PFSK-1 (cell line): Measurements from ENCODE around the gene BCAS3.

Experiments
- FOXP2 ChIP-seq: optimal IDR thresholded peaks from 2 replicates; pipeline ENCODE3; 2011; ENCODE audit warnings: borderline replicate concordance, control low read depth, inconsistent platforms; ENCODE audit not compliant: insufficient read depth; ENCODE audit errors: extremely low read length, extremely low read depth
- POLR2AphosphoS5 ChIP-seq: IDR thresholded peaks from 2 replicates; pipeline ENCODE4 v1.6.1; 2012; ENCODE audit warnings: low read depth, mild to moderate bottlenecking, control low read depth, low read length, moderate library complexity
- REST ChIP-seq, 2 experiments: IDR thresholded peaks; 2 replicates each; pipeline versions ENCODE4 v1.6.1 to v1.8.0; 2011 to 2012; ENCODE audit warnings: low read depth in 2 of 2, low read length in 2 of 2, control low read depth in 1 of 2, inconsistent platforms in 1 of 2, mild to moderate bottlenecking in 1 of 2, moderate library complexity in 1 of 2; ENCODE audit not compliant: insufficient read depth in 1 of 2
- SIN3A ChIP-seq: IDR thresholded peaks from 2 replicates; pipeline ENCODE4 v1.6.1; 2012; ENCODE audit warnings: mild to moderate bottlenecking, low read length, moderate library complexity, borderline replicate concordance; ENCODE audit not compliant: insufficient read depth
- TAF1 ChIP-seq: IDR thresholded peaks from 2 replicates; pipeline ENCODE4 v1.6.1; 2012; ENCODE audit warnings: low read length, control low read depth, borderline replicate concordance; ENCODE audit not compliant: insufficient read depth

BCAS3 gene

GRCh38 chr17:61211236-61211635 is 533.6 kb downstream of the BCAS3 start:
- TF ChIP-seq POLR2AphosphoS5 (no peak), SIN3A (no peak), TAF1 (no peak), REST (IDR thresholded peaks at IDR 0.05; ENCODE audit: insufficient read depth in 1 of 2, low read depth in 2 of 2, low read length in 2 of 2) (no peak), FOXP2 (no peak)

- TF ChIP-seq FOXP2 (no peak), SIN3A (no peak), REST (IDR thresholded peaks at IDR 0.05; ENCODE audit: insufficient read depth in 1 of 2, low read depth in 2 of 2, low read length in 2 of 2) (no peak), TAF1 (no peak), POLR2AphosphoS5 (no peak)
Measured at GRCh38 chr17:61212655-61213054, 535.0 kb downstream of the BCAS3 start.

GRCh38 chr17:61214753-61215152 is 537.1 kb downstream of the BCAS3 start:
- TF ChIP-seq TAF1 (no peak), POLR2AphosphoS5 (no peak), FOXP2 (no peak)

- TF ChIP-seq SIN3A: no peak
- TF ChIP-seq POLR2AphosphoS5: no peak
- TF ChIP-seq REST (IDR thresholded peaks at IDR 0.05; ENCODE audit: insufficient read depth in 1 of 2, low read depth in 2 of 2, low read length in 2 of 2): no peak
- no peak for TF ChIP-seq FOXP2
- TF ChIP-seq TAF1: no peak
Measured at GRCh38 chr17:61216066-61216465, 538.4 kb downstream of the BCAS3 start.

GRCh38 chr17:61217878-61218437 is 540.3 kb downstream of the BCAS3 start:
- TF ChIP-seq REST (IDR thresholded peaks at IDR 0.05; ENCODE audit: insufficient read depth in 1 of 2, low read depth in 2 of 2, low read length in 2 of 2) (no peak), FOXP2 (no peak), POLR2AphosphoS5 (no peak), SIN3A (no peak)
